GM12878 (cell line): ENCODE results near the gene SLC38A4. TPM values are rescaled to one million over a fixed set of nuclear protein-coding genes. Genes with fewer than 3 reads are reported as not detected.

Source experiments
- ATAC-seq: fragments of 200-7000 bp; cut with Tn5 transposase; 3 replicates; pipeline ENCODE4 v1.9.1; 2020; ENCODE audit warnings: mild to moderate bottlenecking, moderate library complexity
- Bru-seq: library from RNA; stranded (reverse); fragments of 400-500 nt; gene quantifications from one replicate; lab custom pipeline; 2021; lab: Mats Ljungman, UMichigan
- BruChase-seq, 2 experiments: library from RNA; stranded (reverse); fragments of 400-500 nt; gene quantifications; one replicate each; lab custom pipeline; 2021; lab: Mats Ljungman, UMichigan
- BruUV-seq: library from RNA; stranded (reverse); fragments of 400-500 nt; replicated peaks from 2 replicates; lab custom pipeline; 2021; lab: Mats Ljungman, UMichigan
- CTCF ChIA-PET: fragments of 300-600 bp; sonication (Branson Sonifier 250); formaldehyde crosslinking; extraction: SDS; loops from one replicate; lab custom pipeline; 2021; ENCODE audit warnings: inconsistent platforms; lab: Yijun Ruan, JAX
- POLR2A ChIA-PET: fragments of 350-600 bp; formaldehyde crosslinking; extraction: SDS; loops from one replicate; lab custom pipeline; 2021; ENCODE audit warnings: inconsistent platforms; lab: Charles Lee
- RAD21 ChIA-PET: fragments of 300-600 bp; sonication (Branson Sonifier 250); formaldehyde crosslinking; loops from one replicate; lab custom pipeline; 2023; ENCODE audit warnings: antibody characterized with exemption; ENCODE audit not compliant: unreplicated experiment; lab: Charles Lee
- SMC1A ChIA-PET: fragments of 300-600 bp; sonication (Branson Sonifier 250); formaldehyde crosslinking; loops from one replicate; lab custom pipeline; 2023; ENCODE audit not compliant: unreplicated experiment, uncharacterized antibody; lab: Charles Lee
- DNase-seq: peaks from one replicate; pipeline ENCODE4 v3.0.0-alpha.2; 2011; ENCODE audit warnings: low read depth, low spot score
- FAIRE-seq: peaks from 3 replicates; lab custom pipeline; 2011; peaks lifted over from hg19 to GRCh38; lab: Jason Lieb, UNC
- H2AFZ ChIP-seq: 2 replicates; pipeline ENCODE4 v1.6.0; 2011; ENCODE audit warnings: low read depth, low read length, control low read depth; ENCODE audit not compliant: control insufficient read depth
- H3K27ac ChIP-seq: 2 replicates; pipeline ENCODE4 v1.5.1; 2011; ENCODE audit warnings: control low read depth; ENCODE audit not compliant: control insufficient read depth, insufficient read depth
- H3K27me3 ChIP-seq, 2 experiments: replicated peaks in 1 of 2; 2 replicates each; pipeline versions ENCODE4 v1.6.0 to v1.6.1; 2011; ENCODE audit warnings: low read length in 1 of 2; ENCODE audit not compliant: control insufficient read depth in 2 of 2, insufficient read depth in 2 of 2
- H3K36me3 ChIP-seq, 2 experiments: 2 replicates each; pipeline ENCODE4 v1.5.1; 2011; ENCODE audit warnings: low read length in 1 of 2; ENCODE audit not compliant: control insufficient read depth in 2 of 2, insufficient read depth in 2 of 2
- H3K4me1 ChIP-seq: 2 replicates; pipeline ENCODE4 v1.6.1; 2011; ENCODE audit warnings: mild to moderate bottlenecking, low read length, moderate library complexity, mixed read lengths; ENCODE audit not compliant: control insufficient read depth, insufficient read depth
- H3K4me2 ChIP-seq: 2 replicates; pipeline ENCODE4 v1.6.0; 2011; ENCODE audit warnings: control low read depth; ENCODE audit not compliant: control insufficient read depth, insufficient read depth
- H3K4me3 ChIP-seq: fragments of 200-600 bp; sonication (generic); 2 replicates; pipeline ENCODE4 v1.5.1; 2016
- H3K79me2 ChIP-seq: 2 replicates; pipeline ENCODE4 v1.6.0; 2011; ENCODE audit warnings: low read length; ENCODE audit not compliant: control insufficient read depth, insufficient read depth
- H3K9ac ChIP-seq: 2 replicates; pipeline ENCODE4 v1.8.0; 2011; ENCODE audit warnings: low read length, control low read depth, mixed read lengths; ENCODE audit not compliant: control insufficient read depth, insufficient read depth
- H3K9me3 ChIP-seq: replicated peaks from 3 replicates; pipeline ENCODE4 v1.5.1; 2011; ENCODE audit warnings: mild to moderate bottlenecking, low read length; ENCODE audit not compliant: control insufficient read depth, insufficient read depth
- H4K20me1 ChIP-seq: 2 replicates; pipeline ENCODE4 v1.6.0; 2011; ENCODE audit not compliant: control insufficient read depth, insufficient read depth
- ASH2L ChIP-seq: fragments of 300-600, 200-600 bp; sonication (generic); IDR thresholded peaks from 2 replicates; pipeline ENCODE4 v1.6.1; 2017; ENCODE audit warnings: low read depth, mild to moderate bottlenecking, borderline replicate concordance
- BCL11A ChIP-seq: IDR thresholded peaks from 2 replicates; pipeline ENCODE4 v1.6.1; 2011; ENCODE audit warnings: low read depth, low read length
- BMI1 ChIP-seq: fragments of 450-650 bp; IDR thresholded peaks from 2 replicates; pipeline ENCODE4 v1.6.1; 2016; ENCODE audit warnings: mild to moderate bottlenecking, moderate library complexity, borderline replicate concordance
- MTA2 ChIP-seq: fragments of 450-650 bp; IDR thresholded peaks from 2 replicates; pipeline ENCODE4 v1.6.1; 2016; ENCODE audit warnings: low read depth, mild to moderate bottlenecking, moderate library complexity
- SUZ12 ChIP-seq: fragments of 200-600 bp; sonication (generic); IDR thresholded peaks from one replicate; pipeline ENCODE4 v1.6.1; 2018; ENCODE audit warnings: antibody characterized with exemption, mild to moderate bottlenecking; ENCODE audit not compliant: unreplicated experiment
- WGBS: methylation state at CpG from one replicate; pipeline ENCODE4 v1.1.6; 2016; ENCODE audit warnings: low lambda C conversion rate; ENCODE audit not compliant: insufficient replicate concordance, insufficient coverage; ENCODE audit errors: missing lambda C conversion rate; 5-methylcytosine and 5-hydroxymethylcytosine counted together
- in situ Hi-C: fragments of 300-500 bp; cut with MboI; formaldehyde crosslinking; loops from 9 replicates; pipeline ENCODE4 v1.14.3; 2018; ENCODE audit warnings: mixed read lengths
- intact Hi-C: fragments of 100-400 bp; cut with micrococcal nuclease; formaldehyde crosslinking; loops from one replicate; pipeline ENCODE4 v1.14.2; 2022; ENCODE audit not compliant: unreplicated experiment
- long read RNA-seq, 2 experiments: library from polyadenylated mRNA; unstranded; transcript quantifications; one replicate each; pipeline ENCODE4 v2.0.0, GENCODE V29; 2019 to 2020
- polyA minus RNA-seq, 3 experiments: library from RNA; depleted of rRNA, polyadenylated mRNA; stranded (reverse); fragments of >200 nt; gene quantifications; 2 replicates each; pipeline ENCODE4 v1.2.3, GENCODE V29; 2011
- polyA plus RNA-seq, 11 experiments: library from polyadenylated mRNA; depleted of rRNA in 4 of 11; unstranded in 6 of 11; stranded (reverse) in 5 of 11; fragments of >200 nt; fragmentation: Nextera tagmentation in 4 of 11; fragmentation: Illumina TruSeq in 1 of 11; extraction: Ambion mirVana in 4 of 11; extraction: Trizol in 1 of 11; gene quantifications; 1 replicate in 1 of 11; 2 replicates in 10 of 11; pipeline versions ENCODE4 v1.2.1 to v1.2.3, GENCODE V29; 2011 to 2016; ENCODE audit warnings: inconsistent platforms in 2 of 11, missing spikeins in 2 of 11, low read depth in 1 of 11
- total RNA-seq, 4 experiments: library from RNA; depleted of rRNA in 3 of 4; stranded (reverse); fragments of >200 nt in 3 of 4; fragmentation: Illumina TruSeq in 1 of 4; extraction: Trizol in 1 of 4; gene quantifications; 2 replicates each; pipeline versions ENCODE4 v1.2.1 to v1.2.3, GENCODE V29; 2013 to 2021
- TF ChIP-seq, protein P1 (sequence below): fragments of 450-650 bp; formaldehyde crosslinking; IDR thresholded peaks from 2 replicates; pipeline ENCODE4 v1.5.0; 2022; ENCODE audit warnings: mild to moderate bottlenecking, missing genetic modification characterization
- TF ChIP-seq, protein P2 (sequence below): IDR thresholded peaks from 2 replicates; pipeline ENCODE4 v1.6.1; 2011; ENCODE audit warnings: low read depth, low read length, improper control_type of control experiment, borderline replicate concordance
- TF ChIP-seq, protein P3 (sequence below): fragments of 450-650 bp; IDR thresholded peaks from 2 replicates; pipeline ENCODE4 v1.6.1; 2017; ENCODE audit warnings: mild to moderate bottlenecking, moderate library complexity

The SLC38A4 gene
- total RNA-seq (2013; cell fraction: nucleolus; rRNA removed), result not detected in 2 replicates
- 0.06 and 0.11 TPM in 2 replicates for total RNA-seq (2014; rRNA removed)
- 0.09 TPM in 2 replicates for total RNA-seq (2014; rRNA removed; fragmentation: Illumina TruSeq; extraction: Trizol)
- total RNA-seq (2021), result 0.16 and 0.23 TPM in 2 replicates
- polyA plus RNA-seq (2011; ENCODE audit: low read depth), result not detected
- polyA plus RNA-seq (2011; rRNA removed), result not detected in 2 replicates
- not detected in 2 replicates for polyA plus RNA-seq (2011; cell fraction: cytosol; rRNA removed)
- polyA plus RNA-seq (2011; cell fraction: nucleus; rRNA removed), result not detected in 2 replicates
- polyA plus RNA-seq (2012), result 0.11 TPM in 1 of 2 replicates, not detected in the other
- polyA plus RNA-seq (2014; fragmentation: Illumina TruSeq; extraction: Trizol), result 0.09 and 0.10 TPM in 2 replicates
- under 1 TPM; 0.04 to 0.31 TPM for polyA plus RNA-seq (2014; fragmentation: Nextera tagmentation; extraction: Ambion mirVana)
- 0.04 TPM in 1 of 2 replicates, not detected in the other for polyA plus RNA-seq (2014; rRNA removed)
- under 1 TPM; 0.16 to 0.52 TPM for polyA plus RNA-seq (2016; fragmentation: Nextera tagmentation; extraction: Ambion mirVana)
- not detected in 2 replicates for polyA minus RNA-seq (2011; rRNA and poly(A)+ RNA removed)
- polyA minus RNA-seq (2011; cell fraction: cytosol; rRNA and poly(A)+ RNA removed), result not detected in 2 replicates
- polyA minus RNA-seq (2011; cell fraction: nucleus; rRNA and poly(A)+ RNA removed), result not detected in 2 replicates
- percentile 3 among the genes with signal in this experiment for Bru-seq, nascent RNA
- BruChase-seq, experiment 1, labeled RNA remaining after a 6-hour chase, result percentile 2 among the genes with signal in this experiment
- percentile 1 among the genes with signal in this experiment for BruChase-seq, experiment 2, labeled RNA remaining after a 2-hour chase
- long read RNA-seq, experiment 1, result 0 reads
- long read RNA-seq, experiment 2, partial matches to known transcripts, result 0 of 2 reads
- long read RNA-seq, experiment 2, other reads (novel, unspliced or antisense), result 2 of 2 reads

DNA sequence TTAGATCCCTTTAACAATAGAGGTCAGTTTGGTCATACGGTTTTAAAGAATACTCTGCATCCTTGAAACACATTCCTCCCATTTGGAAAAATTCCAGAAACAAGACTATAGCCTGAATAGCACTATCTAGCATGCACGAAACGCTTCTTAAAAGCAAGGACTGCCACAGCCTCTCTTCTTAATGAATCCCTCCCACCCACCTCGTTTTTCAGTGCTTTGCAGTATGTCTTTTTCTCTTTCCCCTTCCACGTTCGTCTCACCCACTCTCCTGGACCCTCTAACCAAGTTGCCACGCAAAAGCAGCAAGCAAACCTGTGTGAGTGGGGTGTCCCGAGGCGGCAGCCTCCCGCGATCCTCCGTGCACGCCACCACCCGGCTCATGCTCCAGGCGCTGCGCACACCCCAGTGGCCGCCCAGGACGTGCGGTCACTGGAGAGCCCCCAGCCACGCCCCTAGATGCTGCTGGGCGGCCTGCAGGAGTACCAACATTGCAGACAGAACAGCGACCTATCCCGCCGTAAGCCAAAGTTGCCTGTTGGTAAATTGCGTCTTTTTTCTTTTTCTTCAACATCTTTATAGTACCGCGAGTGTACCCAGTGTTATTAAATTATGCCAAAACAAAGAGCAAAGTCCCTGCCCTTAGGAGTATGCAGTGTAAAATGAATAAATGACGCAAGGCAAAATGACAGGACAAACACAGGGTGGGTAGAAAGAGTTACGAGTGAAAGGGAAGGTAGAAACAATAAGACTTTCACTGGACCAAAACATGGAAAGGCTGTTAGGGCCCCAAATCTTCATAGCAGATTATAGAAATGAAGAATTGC, at the start of gene SLC38A4:
Gene SLC38A4 (minus strand): TSS at position 407 of the 824 bp plus-strand sequence. CDS start 32,926 bp downstream, outside the sequence.
- no peak within 1 kb of the TSS for H2AFZ ChIP-seq
- CTCF ChIA-PET, result no interaction called here
- no peak; the same call in 2 of the 3 replicates for ATAC-seq
- TF ChIP-seq, protein P1, sequence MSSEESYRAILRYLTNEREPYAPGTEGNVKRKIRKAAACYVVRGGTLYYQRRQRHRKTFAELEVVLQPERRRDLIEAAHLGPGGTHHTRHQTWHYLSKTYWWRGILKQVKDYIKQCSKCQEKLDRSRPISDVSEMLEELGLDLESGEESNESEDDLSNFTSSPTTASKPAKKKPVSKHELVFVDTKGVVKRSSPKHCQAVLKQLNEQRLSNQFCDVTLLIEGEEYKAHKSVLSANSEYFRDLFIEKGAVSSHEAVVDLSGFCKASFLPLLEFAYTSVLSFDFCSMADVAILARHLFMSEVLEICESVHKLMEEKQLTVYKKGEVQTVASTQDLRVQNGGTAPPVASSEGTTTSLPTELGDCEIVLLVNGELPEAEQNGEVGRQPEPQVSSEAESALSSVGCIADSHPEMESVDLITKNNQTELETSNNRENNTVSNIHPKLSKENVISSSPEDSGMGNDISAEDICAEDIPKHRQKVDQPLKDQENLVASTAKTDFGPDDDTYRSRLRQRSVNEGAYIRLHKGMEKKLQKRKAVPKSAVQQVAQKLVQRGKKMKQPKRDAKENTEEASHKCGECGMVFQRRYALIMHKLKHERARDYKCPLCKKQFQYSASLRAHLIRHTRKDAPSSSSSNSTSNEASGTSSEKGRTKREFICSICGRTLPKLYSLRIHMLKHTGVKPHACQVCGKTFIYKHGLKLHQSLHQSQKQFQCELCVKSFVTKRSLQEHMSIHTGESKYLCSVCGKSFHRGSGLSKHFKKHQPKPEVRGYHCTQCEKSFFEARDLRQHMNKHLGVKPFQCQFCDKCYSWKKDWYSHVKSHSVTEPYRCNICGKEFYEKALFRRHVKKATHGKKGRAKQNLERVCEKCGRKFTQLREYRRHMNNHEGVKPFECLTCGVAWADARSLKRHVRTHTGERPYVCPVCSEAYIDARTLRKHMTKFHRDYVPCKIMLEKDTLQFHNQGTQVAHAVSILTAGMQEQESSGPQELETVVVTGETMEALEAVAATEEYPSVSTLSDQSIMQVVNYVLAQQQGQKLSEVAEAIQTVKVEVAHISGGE (CRISPR knock-in tag), result no peak
- TF ChIP-seq SUZ12, result no peak
- TF ChIP-seq, protein P2, sequence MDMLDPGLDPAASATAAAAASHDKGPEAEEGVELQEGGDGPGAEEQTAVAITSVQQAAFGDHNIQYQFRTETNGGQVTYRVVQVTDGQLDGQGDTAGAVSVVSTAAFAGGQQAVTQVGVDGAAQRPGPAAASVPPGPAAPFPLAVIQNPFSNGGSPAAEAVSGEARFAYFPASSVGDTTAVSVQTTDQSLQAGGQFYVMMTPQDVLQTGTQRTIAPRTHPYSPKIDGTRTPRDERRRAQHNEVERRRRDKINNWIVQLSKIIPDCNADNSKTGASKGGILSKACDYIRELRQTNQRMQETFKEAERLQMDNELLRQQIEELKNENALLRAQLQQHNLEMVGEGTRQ, result no peak
- TF ChIP-seq ASH2L, result no peak
- TF ChIP-seq BCL11A, result no peak
- TF ChIP-seq BMI1, result no peak
- no peak for TF ChIP-seq MTA2
- TF ChIP-seq, protein P3, sequence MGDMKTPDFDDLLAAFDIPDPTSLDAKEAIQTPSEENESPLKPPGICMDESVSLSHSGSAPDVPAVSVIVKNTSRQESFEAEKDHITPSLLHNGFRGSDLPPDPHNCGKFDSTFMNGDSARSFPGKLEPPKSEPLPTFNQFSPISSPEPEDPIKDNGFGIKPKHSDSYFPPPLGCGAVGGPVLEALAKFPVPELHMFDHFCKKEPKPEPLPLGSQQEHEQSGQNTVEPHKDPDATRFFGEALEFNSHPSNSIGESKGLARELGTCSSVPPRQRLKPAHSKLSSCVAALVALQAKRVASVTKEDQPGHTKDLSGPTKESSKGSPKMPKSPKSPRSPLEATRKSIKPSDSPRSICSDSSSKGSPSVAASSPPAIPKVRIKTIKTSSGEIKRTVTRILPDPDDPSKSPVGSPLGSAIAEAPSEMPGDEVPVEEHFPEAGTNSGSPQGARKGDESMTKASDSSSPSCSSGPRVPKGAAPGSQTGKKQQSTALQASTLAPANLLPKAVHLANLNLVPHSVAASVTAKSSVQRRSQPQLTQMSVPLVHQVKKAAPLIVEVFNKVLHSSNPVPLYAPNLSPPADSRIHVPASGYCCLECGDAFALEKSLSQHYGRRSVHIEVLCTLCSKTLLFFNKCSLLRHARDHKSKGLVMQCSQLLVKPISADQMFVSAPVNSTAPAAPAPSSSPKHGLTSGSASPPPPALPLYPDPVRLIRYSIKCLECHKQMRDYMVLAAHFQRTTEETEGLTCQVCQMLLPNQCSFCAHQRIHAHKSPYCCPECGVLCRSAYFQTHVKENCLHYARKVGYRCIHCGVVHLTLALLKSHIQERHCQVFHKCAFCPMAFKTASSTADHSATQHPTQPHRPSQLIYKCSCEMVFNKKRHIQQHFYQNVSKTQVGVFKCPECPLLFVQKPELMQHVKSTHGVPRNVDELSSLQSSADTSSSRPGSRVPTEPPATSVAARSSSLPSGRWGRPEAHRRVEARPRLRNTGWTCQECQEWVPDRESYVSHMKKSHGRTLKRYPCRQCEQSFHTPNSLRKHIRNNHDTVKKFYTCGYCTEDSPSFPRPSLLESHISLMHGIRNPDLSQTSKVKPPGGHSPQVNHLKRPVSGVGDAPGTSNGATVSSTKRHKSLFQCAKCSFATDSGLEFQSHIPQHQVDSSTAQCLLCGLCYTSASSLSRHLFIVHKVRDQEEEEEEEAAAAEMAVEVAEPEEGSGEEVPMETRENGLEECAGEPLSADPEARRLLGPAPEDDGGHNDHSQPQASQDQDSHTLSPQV, result no peak

More for the DNA sequence above, at the start of gene SLC38A4:
- no peak within 1 kb of the TSS for H3K4me2 ChIP-seq
- no peak within 1 kb of the TSS for H3K27ac ChIP-seq
- intact Hi-C loops, result no loop called here
- FAIRE-seq (no peak), DNase-seq (no peak)
- SMC1A ChIA-PET, result no interaction called here
- H3K9ac ChIP-seq, result no peak within 1 kb of the TSS
- H3K79me2 ChIP-seq, result no peaks in the 10 kb centered on the region
- peaks cover 4 to 5% of the 10 kb centered on the region in 2 experiments; a peak in 3 of 4 replicates for H3K27me3 ChIP-seq
- H3K9me3 ChIP-seq, result no peaks in the 10 kb centered on the region; the same call in 2 of the 3 replicates
- H3K4me3 ChIP-seq, result no peak within 1 kb of the TSS
- in situ Hi-C loops, result no loop called here
- WGBS, result 35% methylated on average over 29 of the region's 29 CpGs
- no peaks in the 10 kb centered on the region for H4K20me1 ChIP-seq
- POLR2A ChIA-PET, result no interaction called here
- BruUV-seq, result no TSS peak
- no peaks in the 10 kb centered on the region for H3K36me3 ChIP-seq
- RAD21 ChIA-PET, result no interaction called here
- H3K4me1 ChIP-seq, result no peaks in the 10 kb centered on the region
